CD4-positive, alpha-beta T cell treated with Interleukin-2 at 100 ng/mL for 4 hours (primary cell): ENCODE results near the gene RAB17.
A peak's percentile ranks its signal among the peaks of the same experiment; 100 is the strongest.
"Not testable (repeated sequence)": the region's sequence is repeated elsewhere in the genome, so short reads cannot be mapped to it uniquely, and the experiment has no call there.

Experiments
- DNase-seq: peaks from one replicate; pipeline ENCODE4 v3.0.0-alpha.2; 2020; ENCODE audit warnings: low spot score

Gene RAB17

DNA sequence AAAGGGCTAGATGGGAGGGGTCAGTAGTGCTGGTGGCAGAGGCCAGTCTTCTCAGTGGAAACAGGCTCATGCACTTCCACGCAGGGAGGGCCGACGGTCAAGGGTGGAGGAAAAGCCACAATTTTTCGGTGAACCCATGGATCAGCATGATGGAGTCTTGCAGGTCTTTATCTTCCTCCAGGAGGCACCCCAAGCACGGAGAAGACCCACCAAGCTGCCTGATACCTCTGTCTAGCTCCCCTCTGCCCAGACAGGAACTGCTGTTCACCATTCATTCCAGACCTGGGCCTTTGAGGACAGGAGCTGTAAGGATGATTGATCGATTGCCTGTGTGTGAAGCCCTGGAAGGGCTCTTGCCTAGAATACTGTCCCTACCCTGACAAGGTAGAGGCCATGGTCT lies 34.0 kb upstream of the RAB17 start:
- no peak for DNase-seq

- DNase-seq, result no peak
Measured at GRCh38 chr2:237623428-237624403, 33.2 kb upstream of the RAB17 start.

DNA sequence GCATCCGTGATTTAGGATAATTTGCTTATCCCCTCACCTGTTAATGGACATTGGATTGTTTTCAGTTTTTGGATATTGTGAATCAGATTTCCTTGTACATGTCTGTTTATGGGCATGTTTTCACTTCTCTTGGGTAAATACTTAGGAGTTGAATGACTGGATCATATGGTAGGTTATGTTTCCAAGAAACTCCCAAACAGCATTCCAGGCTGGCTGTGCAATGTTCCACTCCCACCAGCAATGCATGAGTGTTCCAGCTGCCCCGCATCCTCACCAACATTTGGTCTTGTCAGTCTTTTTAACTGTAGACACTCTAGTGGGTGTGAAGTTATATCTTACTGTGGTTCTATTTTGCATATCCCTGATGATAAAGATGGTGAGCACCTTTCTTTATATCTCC lies 27.9 kb upstream of the RAB17 start:
- no peak for DNase-seq

GRCh38 chr2:237617587-237617982 lies 27.1 kb upstream of the RAB17 start:
- no peak for DNase-seq

- DNase-seq, result no peak
Measured at GRCh38 chr2:237616734-237617586, 26.4 kb upstream of the RAB17 start.

- no peak for DNase-seq
Measured at GRCh38 chr2:237616373-237616733, 25.8 kb upstream of the RAB17 start.

GRCh38 chr2:237615631-237616249 lies 25.2 kb upstream of the RAB17 start:
- DNase-seq, result no peak

- DNase-seq, result no peak
Measured at GRCh38 chr2:237614151-237614720, 23.7 kb upstream of the RAB17 start.

DNA sequence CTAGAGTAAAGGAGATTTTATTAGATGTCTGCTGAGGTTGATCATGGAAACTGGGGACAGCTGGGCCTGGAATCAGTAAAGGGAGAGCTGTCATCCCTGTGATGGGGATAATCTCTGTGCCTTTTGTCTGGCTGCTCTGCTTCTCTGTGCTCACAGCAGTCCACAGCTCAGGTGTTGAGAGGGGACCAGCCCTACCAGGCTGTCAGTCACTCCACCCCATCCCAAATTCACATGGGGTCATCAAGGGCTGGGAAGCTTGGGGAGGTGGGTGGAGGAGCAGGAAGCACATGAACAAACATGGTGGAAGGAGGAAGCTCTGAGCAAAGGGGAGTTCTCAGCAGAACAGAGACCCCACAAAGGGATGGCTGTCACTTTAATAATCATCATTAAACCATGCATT lies 23.1 kb upstream of the RAB17 start:
- DNase-seq, result no peak

GRCh38 chr2:237612527-237613357 lies 22.2 kb upstream of the RAB17 start:
- DNase-seq, result no peak

- DNase-seq, result not testable (repeated sequence)
Measured at GRCh38 chr2:237606522-237606921, 16.0 kb upstream of the RAB17 start.

- DNase-seq, result no peak
Measured at GRCh38 chr2:237604960-237605359, 14.4 kb upstream of the RAB17 start.

- DNase-seq, result no peak
Measured at GRCh38 chr2:237604391-237604790, 13.9 kb upstream of the RAB17 start.

- peak; percentile 69 for DNase-seq
Measured at GRCh38 chr2:237603718-237604362, 13.3 kb upstream of the RAB17 start.

DNA sequence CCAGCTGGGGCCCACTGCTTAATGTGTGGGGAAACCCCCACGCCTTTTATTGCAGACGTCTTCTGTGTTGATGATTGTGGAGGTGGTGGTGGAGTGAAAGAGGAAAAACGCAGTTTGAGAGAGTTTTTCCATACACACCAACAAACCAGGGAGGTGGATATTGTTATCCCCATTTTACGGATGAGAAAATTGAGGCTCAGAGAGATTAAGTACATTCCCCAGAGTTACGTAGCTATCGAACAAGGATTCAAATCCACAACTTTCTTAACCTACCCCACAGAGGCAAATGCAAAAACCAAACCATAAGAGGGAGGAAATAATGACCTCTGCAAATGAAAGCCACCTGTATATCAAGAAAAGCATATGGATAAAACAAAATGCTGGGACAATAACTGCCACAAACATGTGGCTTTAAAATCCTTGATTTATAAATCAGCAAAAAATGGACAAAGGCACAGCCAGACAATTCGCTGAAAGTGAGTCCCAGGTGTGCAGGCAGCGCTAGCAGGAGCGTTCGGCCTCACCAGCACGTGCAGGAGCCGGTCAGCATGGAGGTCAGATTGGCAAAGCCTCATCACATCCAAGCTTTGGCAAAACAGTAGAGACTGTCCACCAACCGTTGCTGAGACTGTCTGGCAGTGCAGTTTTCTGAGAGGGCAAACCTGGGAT lies 12.6 kb upstream of the RAB17 start:
- DNase-seq, result no peak

GRCh38 chr2:237602409-237602808 lies 11.9 kb upstream of the RAB17 start:
- DNase-seq, result no peak

GRCh38 chr2:237601453-237602116 lies 11.1 kb upstream of the RAB17 start:
- no peak for DNase-seq

DNA sequence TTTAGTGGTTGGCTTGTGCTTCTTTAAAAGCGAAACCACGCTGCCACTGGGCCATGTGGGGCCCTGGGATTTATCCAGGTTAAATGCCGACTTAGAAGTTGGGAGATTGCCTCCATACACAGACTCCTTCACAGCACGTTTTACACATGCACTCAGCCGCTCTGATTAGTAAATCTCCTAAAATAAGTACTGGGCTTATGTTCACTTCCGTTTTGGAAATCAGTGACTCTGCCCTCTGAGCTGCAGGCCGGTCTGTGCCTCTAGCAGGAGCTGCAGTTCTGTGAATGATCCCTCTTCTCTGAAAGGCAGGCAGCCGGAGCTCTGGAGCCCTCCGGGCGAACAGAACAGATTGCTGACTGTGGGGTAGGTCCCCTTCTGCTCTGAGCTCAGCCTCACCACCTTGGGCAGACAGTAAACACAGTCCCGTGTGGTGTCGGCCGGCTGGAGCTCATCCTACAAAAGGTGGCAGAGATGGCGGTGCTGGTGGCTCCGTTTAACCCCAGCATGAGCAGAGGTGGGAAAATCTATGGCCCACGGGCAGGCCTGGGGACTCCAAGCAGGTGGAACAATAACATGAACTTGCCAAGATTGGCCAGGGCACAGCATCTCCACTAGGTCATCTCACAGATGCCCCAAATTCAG lies 9.8 kb upstream of the RAB17 start:
- DNase-seq, result no peak

GRCh38 chr2:237599465-237600110 lies 9.1 kb upstream of the RAB17 start:
- no peak for DNase-seq
